H4 (cell line): ENCODE results near the gene LARP1B. TPM values are rescaled to one million over a fixed set of nuclear protein-coding genes. Genes with fewer than 3 reads are reported as not detected.
A peak's percentile ranks its signal among the peaks of the same experiment; 100 is the strongest.
"Not testable (repeated sequence)": the region's sequence is repeated elsewhere in the genome, so short reads cannot be mapped to it uniquely, and the experiment has no call there.

Source experiments
- DNase-seq: peaks from one replicate; pipeline ENCODE4 v3.0.0-alpha.2; 2015; ENCODE audit warnings: low spot score
- total RNA-seq: library from RNA; depleted of rRNA; stranded (reverse); fragments of >200 nt; shearing (Covaris generic); gene quantifications from 2 replicates; pipeline ENCODE4 v1.2.3, GENCODE V29; 2014; rRNA removed

Gene LARP1B
- total RNA-seq, 1 experiment from 2014 or later = 16.5 TPM

- DNase-seq = peak; percentile 17
Measured at GRCh38 chr4:128225148-128225547, 164.0 kb downstream of the LARP1B start.

- no peak for DNase-seq
Measured at GRCh38 chr4:128227991-128228571, 167.0 kb downstream of the LARP1B start.

- no peak for DNase-seq
Measured at GRCh38 chr4:128228845-128229795, 168.0 kb downstream of the LARP1B start.

GRCh38 chr4:128232719-128233118 lies 171.6 kb downstream of the LARP1B start:
- DNase-seq = no peak

GRCh38 chr4:128234836-128235235 lies 173.7 kb downstream of the LARP1B start:
- DNase-seq = no peak

- DNase-seq = no peak
Measured at GRCh38 chr4:128241019-128241418, 179.9 kb downstream of the LARP1B start.

- peak; percentile 89 for DNase-seq
Measured at GRCh38 chr4:128241425-128241913, 180.4 kb downstream of the LARP1B start.

GRCh38 chr4:128241981-128242380 lies 180.9 kb downstream of the LARP1B start:
- DNase-seq = no peak

GRCh38 chr4:128242601-128243000 lies 181.5 kb downstream of the LARP1B start:
- DNase-seq = no peak

GRCh38 chr4:128244379-128244778 lies 183.3 kb downstream of the LARP1B start:
- no peak for DNase-seq

GRCh38 chr4:128245391-128245790 lies 184.3 kb downstream of the LARP1B start:
- DNase-seq = not testable (repeated sequence)

- no peak for DNase-seq
Measured at GRCh38 chr4:128247906-128248305, 186.8 kb downstream of the LARP1B start.

- no peak for DNase-seq
Measured at GRCh38 chr4:128249787-128250668, 188.9 kb downstream of the LARP1B start.

- no peak for DNase-seq
Measured at GRCh38 chr4:128255906-128256305, 194.8 kb downstream of the LARP1B start.

GRCh38 chr4:128256539-128256938 lies 195.4 kb downstream of the LARP1B start:
- DNase-seq = no peak

- DNase-seq = not testable (repeated sequence)
Measured at GRCh38 chr4:128258166-128258565, 197.1 kb downstream of the LARP1B start.

GRCh38 chr4:128259889-128260288 lies 198.8 kb downstream of the LARP1B start:
- DNase-seq = not testable (repeated sequence)

Other genes starting within 250 kb of the LARP1B start
- 16.6 and 17.6 TPM in 2 replicates for gene PLK4, start 180.4 kb upstream of the LARP1B start, total RNA-seq
- 4.3 and 20.6 TPM in 2 replicates for gene MFSD8, start 96.1 kb upstream of the LARP1B start, total RNA-seq
- gene ABHD18, start 95.9 kb upstream of the LARP1B start, total RNA-seq = 5.9 and 6.7 TPM in 2 replicates
- 20.6 and 32.5 TPM in 2 replicates for gene PGRMC2, start 226.5 kb downstream of the LARP1B start, total RNA-seq